HG02973 (cell line): ENCODE data around the gene MED22.
"Not testable (repeated sequence)": the region's sequence is repeated elsewhere in the genome, so short reads cannot be mapped to it uniquely, and the experiment has no call there.

Experiments
- ATAC-seq: cut with Tn5 transposase; IDR thresholded peaks from one replicate; pipeline ENCODE4 v1.9.1; 2021; ENCODE audit warnings: moderate library complexity; ENCODE audit not compliant: unreplicated experiment

The MED22 gene

GRCh38 chr9:133377280-133377679, 29.3 kb upstream of the MED22 start:
- ATAC-seq, result not testable (repeated sequence)

DNA sequence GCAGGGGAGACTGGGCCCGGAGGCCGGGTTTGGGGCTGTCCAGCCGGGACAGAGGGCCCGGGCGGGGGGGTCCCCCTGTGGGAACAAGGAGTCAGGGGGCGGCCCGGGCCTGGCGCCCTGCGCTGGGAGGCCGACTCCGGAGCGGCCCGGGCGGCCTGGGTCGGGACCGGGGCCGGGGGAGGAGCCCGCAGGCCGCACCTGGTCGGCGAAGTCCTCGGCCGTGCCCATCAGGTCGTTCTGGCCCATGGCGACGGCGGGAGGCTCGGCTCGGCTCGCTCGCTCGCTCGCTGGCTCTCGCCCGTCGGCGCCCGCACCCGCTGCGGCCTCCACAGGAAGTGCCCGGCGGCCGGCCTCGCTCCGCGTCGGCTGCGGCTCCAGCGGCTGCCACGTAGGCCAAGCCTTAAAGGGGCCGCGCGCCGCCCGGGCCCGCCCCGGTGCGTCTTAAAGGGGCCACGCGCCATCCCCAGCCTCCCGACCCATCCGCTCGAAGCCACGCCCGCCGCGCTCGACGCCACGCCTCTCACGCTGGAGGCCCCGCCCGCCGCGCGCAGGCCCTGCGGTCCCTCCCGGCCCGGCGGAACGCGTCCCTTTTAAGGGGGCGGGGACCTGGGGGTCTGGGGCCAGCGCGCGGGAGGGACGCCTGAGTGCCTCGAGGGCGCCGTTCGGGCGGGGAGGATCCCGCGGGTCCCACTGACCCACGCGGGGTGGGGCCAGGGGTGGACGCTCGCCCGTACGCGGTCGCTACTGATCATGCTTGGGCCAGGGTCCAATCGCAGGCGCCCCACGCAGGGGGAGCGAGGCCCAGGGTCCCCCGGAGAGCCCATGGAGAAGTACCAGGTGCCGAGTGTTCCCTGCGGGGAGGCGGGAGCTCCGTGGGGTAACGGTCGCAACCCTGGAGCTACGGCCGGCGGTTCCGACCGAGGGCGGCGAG, 28.1 kb upstream of the MED22 start, which contains the start of the genes STKLD1 and SURF4:
STKLD1 (plus strand) TSS at position 643 of the 931 bp plus-strand sequence; CDS start at position 751, 108 bp downstream.
SURF4 (minus strand) TSS at position 337 of the 931 bp plus-strand sequence; CDS start at position 246, 91 bp downstream.
- peak; percentile 84 for ATAC-seq

- ATAC-seq, result peak; percentile 4
These were observed 27.3 kb upstream of the MED22 start for GRCh38 chr9:133375116-133375723.

DNA sequence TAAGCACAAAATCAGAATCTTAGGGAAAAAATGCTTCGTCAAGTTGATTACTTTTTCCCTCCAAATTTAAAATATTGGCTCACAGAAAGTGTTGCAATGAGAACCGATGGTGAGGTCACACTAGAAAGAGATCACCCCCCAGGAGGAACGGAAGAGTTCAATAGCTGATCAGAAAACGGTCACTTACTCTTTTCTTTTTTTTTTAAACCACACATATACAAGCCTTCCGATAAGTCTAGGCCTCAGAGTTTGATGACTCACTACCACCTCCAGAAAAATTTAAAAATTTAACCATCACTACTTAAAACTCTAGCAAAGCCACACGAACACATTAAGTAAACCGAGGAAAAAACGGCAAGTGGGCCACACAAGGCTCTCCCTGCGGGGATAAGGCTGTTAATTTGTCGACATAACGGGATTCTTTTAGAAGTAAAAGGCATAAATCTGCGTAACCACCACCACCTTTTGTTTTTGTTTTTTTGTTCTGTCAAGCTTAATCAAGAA, 26.7 kb upstream of the MED22 start:
- ATAC-seq, result no peak

DNA sequence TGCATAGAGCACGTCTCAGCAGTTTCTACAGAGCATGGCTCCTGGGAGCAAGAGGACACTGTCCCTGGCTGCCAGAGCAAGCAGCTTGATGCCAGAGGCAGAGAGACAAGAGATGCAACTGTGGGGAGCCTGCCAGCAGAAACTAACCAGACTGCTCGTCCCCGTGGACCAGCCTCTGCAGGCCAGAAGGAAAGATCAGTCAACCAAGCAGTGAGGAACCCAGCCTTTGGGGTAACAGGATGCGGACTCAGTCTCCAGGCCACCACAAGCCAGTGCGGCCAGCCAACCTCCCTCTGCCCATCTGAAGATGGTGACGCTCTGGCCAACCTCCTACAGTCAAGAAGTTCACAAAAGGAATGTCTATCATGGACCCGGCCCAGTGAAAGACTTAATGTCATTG, 24.2 kb upstream of the MED22 start:
- ATAC-seq, result no peak

- no peak for ATAC-seq
These were observed 23.4 kb upstream of the MED22 start for GRCh38 chr9:133371261-133371711.

- no peak for ATAC-seq
These were observed 22.8 kb upstream of the MED22 start for GRCh38 chr9:133370685-133371084.

- no peak for ATAC-seq
These were observed 22.0 kb upstream of the MED22 start for GRCh38 chr9:133369933-133370332.

DNA sequence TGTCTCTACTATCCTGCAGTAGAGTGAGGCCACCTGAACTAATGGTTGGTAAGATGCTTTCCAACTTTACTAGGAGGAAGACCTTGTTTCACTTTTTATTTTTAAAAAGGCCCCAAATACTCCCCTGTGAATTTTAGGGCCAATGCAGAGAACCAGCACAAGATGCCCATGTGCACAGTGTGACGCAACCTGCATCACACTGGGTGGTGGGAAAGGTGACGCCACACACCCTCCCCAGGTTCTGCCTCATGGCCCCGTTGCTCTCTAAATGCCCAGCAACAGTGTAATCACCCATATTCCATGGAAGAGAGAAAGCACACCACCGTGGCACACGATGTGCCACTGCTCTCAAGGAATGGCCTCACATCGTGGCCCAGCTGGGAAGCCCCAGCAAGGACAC, 21.5 kb upstream of the MED22 start:
- ATAC-seq, result no peak

DNA sequence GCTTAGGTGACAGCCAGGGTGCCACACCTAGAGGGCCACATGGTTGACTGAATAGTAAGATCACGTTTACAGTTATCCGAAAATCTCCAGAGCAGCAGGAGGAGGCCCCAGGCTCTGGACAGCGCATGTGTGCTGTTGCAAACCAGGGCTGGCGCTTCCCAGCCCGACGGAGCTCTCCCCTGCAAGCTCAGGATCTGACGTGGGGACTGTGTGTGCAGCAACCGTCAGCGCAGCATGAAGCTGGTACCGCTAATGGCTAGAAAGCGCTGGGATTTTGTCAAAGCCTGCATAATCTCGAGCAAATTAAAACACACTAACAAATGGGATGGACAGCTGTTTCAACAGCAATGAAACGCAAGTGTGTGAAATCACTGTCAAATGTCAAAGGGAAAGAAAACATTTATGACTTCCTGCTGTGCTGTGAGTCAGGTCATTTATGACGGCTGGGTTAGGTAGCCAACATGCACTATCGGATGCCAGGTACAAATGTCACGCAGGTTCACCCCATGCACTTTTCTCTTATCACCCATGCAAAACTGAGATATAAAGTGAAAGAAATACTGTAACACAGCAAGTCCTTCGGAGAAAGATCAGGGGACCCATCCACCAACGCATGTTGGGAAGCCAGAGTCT, 20.4 kb upstream of the MED22 start:
- no peak for ATAC-seq

DNA sequence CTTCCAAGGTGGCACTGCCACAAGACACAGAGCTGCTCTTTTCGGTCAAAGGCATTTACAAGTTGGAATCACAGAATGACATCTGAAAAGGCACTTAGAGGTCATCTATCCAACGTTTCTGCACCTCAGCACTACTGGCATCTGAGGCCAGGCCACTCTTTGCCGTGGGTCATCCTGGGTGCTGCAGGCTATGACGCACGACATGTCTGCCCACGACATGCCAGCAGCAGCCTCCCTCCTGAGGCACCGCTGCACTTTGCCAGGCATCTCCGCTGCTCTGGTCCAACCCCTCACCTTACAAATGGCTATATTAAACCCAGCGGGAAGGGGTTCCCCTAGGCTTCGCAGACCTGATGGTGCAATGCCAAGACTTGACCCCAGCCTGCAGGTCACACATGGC, 19.8 kb upstream of the MED22 start:
- ATAC-seq, result no peak

DNA sequence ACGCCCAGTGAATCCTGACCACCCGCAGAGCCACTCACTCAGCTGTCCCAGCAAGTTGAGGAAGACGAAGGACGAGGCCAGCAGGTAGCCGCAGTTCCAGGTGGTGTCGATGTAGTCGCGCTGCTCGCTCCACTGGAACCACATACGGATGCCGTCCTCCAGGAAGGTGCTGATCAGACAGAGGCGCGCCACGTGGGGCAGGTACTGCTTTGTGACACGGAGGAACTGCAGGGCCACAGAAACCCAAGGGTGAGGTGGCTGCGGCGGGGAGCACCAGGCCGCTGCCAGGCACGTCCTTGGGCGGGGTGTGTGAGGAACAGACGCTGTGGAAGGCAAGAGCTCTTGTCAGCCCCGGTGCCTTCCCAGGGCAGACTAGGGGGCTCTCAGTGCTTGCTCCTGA, 19.3 kb upstream of the MED22 start:
- ATAC-seq, result no peak

GRCh38 chr9:133366435-133366834, 18.5 kb upstream of the MED22 start:
- ATAC-seq, result no peak

DNA sequence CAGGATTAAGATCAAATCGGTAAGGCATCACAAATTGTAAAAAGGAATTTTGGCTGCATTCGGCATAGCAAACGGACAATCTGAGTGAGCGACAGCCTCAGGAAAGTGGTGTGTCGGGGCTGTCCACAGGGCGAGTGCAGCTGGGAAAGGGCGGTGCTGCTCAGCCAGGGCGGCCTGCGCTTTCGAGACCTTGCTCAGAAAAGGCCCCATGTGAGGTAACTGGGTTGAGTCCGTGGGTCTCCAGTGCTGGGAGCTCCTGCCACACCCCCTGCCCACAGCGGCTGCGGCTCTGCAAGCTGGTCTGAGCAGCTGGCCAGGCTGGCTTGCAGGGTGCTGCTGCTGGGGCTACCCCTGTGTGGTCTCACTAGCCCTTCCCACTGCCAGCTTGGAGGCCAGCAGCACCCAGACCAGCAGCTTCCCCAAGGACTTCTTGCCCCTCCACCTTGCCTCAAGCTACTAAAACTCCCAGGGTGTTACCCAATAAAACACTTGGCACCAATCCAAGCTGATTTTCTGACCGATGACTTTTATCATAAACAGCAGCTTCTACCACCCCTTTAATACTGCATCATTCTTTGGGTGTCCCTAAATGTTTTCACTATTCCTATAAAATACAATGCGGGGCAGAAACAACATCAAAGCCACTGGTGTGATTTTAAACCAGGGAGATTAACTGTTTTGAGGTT, 14.6 kb upstream of the MED22 start:
- no peak for ATAC-seq

DNA sequence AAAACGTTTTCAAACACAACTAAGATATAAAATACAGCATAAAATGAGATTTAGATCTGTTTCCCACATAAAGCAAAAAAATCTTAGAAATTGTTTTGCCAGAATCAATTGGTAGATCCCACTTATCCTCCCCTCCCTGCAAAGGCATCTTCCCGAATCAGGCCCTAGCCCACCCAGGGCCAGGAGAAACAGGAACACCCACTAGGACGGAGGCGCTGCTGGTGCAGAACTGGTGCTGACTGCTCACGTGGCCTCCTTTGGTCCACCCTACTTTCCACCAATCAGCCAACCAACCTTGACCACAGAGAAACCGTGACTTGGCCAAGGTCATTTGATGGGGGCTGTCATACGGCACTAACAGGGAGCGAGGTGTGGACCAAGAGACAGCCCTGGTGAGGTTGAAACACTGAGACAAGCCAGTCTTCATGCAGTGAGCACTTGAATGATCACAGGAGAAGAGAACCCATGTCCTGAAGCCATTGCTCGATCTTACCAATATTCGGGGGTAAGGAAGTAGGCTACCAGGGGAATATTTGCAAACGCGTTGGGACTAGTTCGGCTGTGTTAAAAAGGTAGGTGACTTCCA, 13.7 kb upstream of the MED22 start:
- ATAC-seq, result no peak

GRCh38 chr9:133360400-133361393, 12.8 kb upstream of the MED22 start:
- no peak for ATAC-seq

DNA sequence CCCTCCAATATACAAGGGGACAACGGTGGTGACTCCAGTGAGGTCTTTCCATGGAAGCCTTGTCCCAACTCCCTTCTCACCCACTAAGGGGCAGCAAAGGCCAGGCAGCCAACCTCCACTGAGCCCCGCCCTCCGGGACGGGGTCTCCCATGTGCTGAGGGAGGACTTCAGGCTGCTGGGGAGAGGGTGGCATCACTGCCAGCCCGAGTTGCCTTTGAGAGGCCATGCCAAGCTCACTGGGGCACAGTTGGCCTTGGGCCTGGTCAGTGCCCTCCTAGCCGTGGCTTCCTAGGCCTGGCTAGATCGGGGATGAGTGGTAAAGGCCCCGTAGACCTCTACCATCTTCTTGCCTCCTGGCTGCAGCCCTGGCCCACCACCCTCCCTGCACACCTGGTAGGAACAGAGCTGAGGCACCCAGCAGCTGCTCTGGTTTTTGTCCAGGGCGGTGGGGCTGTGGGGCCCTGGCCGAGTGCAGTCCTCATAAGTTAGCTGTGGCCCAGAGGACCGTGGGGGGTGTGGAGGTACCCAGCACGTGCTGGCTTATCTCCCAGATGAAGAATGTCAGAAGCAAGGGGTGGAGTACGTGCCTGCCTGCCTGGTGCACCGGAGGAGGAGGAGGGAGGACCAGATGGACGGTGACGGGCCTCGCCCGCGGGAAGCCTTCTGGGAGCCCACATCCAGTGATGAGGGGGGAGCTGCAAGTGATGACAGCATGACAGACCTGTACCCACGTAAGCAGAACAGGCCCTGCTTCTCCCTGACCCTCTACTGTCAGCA, 11.7 kb upstream of the MED22 start:
- ATAC-seq, result no peak

GRCh38 chr9:133357656-133358055, 9.7 kb upstream of the MED22 start:
- ATAC-seq, result no peak
